Muscle of back (tissue), 11 donors: Measurements from ENCODE around the gene SLC6A19. TPM values are rescaled to one million over a fixed set of nuclear protein-coding genes. Genes with fewer than 3 reads are reported as not detected.
A peak's percentile ranks its signal among the peaks of the same experiment; 100 is the strongest.
"Not testable (repeated sequence)": the region's sequence is repeated elsewhere in the genome, so short reads cannot be mapped to it uniquely, and the experiment has no call there.

Source experiments
- DNase-seq, 3 donors: peaks; one replicate each; pipeline versions ENCODE4 v3.0.0 to v3.0.0-alpha.2; 2013
- polyA plus RNA-seq, 10 donors: library from polyadenylated mRNA; unstranded; fragments of 120-200 nt; gene quantifications; one replicate each; pipeline ENCODE4 v1.2.1, GENCODE V29; 2013; ENCODE audit not compliant: insufficient read length in 10 of 10

Gene SLC6A19
- polyA plus RNA-seq, 10 donors, result 0.03 to 0.17 (median 0.10) TPM; not detected in 6

DNA sequence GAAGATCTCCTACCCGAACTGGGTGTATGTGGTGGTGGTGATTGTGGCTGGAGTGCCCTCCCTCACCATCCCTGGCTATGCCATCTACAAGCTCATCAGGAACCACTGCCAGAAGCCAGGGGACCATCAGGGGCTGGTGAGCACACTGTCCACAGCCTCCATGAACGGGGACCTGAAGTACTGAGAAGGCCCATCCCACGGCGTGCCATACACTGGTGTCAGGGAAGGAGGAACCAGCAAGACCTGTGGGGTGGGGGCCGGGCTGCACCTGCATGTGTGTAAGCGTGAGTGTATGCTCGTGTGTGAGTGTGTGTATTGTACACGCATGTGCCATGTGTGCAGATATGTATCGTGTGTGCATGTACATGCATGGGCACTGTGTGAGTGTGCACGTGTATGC is 20.3 kb downstream of the SLC6A19 start:
- DNase-seq, result no peak

DNA sequence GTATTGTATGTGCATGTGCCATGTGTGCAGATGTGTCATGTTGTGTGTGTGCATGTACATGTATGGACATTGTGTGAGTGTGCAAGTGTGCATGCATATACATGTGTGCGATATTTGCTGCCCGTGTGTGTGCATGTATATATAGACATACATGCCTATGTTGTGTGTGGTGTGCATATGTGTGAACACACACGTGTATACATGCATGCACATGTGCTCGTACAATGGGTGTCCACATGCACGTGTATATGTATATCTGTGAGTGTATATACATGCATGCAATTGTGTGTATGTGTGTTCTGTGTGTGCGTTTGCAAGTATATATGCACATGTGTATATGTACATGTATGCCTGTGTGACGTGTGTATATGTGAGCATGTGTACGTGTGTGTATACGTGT is 20.8 kb downstream of the SLC6A19 start:
- DNase-seq, result no peak

DNA sequence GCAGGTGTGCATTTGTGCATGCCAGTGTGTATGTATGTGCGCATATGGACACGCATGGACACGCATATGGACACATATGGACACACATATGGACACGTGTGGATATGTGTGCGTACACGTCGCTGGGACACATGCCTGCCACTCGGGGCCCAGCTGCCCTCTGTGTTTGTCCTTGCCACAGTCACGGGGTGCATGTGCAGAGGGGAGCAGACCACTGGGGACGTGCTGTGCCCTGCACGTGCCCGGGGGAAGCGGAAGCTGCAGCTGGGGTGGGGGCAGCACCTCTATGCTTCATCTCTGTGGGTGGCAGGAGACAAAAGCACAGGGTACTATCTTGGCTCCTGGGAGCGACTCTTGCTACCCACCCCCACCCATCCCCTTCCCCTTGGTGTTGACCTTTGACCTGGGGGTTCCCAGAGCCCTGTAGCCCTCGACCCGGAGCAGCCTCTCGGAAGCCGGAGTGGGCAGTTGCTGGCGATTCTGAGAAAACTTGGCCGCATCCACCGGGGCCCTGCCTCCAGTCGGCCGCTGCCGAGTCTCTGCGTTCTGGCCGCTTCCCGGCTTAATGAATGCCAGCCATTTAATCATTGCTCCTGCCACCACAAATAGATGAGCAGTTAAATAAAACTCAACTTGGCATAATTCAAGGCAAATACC is 21.4 kb downstream of the SLC6A19 start:
- DNase-seq, result no peak

DNA sequence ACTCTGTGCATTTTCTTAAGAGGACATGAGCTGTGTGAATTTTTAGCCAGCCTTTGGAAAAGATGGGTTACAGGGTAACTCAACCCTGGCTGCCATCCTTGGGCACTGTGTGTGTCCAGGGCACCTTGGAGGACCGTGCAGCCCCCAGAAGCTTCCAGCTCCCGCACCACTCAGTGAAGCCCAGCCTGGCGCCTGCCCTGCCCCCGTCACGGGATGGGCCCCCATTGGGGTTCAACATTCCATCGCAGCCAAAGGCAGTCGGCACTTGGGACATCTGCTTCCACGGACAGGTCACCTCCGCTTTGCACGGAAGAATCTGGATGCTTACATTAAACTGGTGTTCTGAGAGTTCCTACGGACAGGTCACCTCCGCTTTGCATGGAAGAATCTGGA is 21.9 kb downstream of the SLC6A19 start:
- no peak for DNase-seq

DNA sequence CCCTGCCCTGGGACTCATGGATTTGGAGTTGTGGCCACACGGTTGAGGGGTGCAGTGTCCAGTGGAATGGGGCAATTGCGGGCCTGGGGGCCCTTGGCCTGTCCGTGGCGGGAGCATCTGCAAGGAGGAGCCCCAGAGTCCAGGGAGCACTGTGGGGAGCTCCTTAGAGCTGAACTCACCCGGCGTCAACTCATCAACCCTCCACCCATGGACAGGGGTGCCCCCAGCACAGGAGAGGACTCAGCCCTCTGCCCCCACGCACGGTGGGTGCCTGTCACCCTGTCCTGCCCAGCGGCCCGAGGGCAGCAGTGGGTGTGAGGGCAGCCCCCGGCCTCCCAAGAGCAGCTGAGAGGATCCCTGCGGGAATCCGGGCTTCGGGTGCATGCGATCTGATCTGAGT is 23.2 kb downstream of the SLC6A19 start:
- no peak for DNase-seq

DNA sequence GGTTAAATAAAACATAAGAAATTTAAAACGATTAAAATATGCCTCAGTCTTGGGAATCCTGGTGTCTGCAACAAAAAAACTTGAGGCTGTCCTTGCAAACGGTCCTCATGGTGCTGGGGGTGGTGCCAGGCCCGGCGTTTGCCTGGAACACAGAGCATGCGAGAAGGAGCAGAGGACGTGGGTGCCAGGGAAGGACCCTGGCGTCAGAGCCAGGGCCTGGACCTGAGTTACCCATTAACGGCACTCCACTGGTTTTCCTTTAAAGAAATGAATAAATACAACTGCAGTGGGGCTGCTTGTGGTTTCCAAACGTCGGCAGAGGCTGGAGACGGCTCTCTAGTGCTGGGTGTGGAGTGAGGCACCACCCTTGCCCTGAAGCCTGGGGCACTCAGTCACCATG is 23.7 kb downstream of the SLC6A19 start, which contains the start of gene SLC6A18:
Gene SLC6A18, plus strand, starts transcription at position 301 of the 400 bp plus-strand sequence. Its CDS starts 97 bp downstream, at position 398.
- DNase-seq, result no peak

DNA sequence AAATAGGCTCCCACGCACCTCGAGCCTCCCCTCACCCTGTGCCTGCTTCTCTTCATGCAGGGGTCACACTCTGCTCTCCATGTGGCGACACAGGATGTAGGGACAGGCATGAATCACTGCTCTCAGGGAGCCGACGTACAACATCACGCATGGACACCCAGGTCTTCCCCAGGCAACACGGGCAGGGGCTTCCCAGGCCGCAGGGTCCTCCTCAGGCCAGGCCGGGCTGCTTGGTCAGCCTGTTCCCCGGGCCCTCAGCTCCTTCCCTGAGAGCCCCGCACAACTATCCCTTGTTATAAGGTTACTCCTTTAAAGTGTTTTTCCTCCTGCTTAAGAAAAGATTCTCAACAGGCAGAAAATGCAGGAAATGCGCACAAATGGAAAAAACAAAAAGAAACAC is 24.8 kb downstream of the SLC6A19 start:
- no peak for DNase-seq

DNA sequence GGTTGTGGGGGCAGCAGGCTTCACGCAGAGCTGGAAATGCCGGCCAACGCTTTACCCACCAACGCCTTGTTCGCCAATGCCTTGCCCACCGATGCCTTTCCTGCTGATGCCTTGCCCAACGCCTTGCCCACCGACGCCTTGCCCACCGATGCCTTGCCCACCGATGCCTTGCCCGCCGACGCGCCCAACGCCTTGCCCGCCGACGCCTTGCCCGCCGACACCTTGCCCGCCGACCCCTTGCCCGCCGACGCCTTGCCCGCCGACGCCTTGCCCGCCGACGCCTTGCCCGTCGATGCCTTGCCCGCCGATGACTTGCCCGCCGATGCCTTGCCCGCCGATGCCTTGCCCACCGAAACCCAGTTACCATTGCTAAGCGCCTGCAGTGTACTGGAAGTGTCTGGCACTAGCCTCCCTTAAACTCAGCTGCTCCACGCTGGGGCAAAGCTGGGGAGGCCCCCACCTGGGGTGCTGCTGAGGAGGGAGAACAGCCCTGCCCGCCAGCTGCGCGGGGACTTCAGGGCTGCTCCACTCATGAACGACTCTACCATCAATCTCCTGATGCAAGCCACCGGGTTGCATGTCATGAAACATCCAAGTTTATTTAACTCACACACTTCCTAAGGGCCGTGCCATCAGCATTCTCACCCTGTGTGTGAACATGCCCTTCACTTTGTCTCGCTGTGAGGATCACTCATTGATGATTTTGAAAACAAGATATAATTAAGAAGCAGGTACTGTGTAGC is 25.6 kb downstream of the SLC6A19 start:
- no peak for DNase-seq

DNA sequence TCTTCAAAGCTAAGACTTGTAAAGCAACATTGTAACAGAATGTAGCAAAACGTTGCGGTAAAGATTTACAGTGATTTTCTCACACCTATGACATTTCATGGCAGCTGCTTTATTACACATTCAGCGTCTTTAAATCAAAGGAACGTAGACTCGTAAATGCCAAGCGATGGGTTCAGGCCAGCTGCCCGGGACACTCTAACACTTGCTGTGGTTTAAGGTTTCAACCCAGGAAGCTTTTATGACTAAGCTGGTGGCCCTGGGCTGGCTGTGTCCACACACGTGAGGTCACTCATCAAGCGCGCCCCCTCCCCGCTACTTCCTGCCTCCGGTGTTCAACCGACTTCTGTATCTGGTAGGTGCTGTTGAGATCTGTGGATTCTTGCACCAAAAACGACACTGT is 26.3 kb downstream of the SLC6A19 start:
- peak; percentile 23 to 50 (median 36) for DNase-seq

DNA sequence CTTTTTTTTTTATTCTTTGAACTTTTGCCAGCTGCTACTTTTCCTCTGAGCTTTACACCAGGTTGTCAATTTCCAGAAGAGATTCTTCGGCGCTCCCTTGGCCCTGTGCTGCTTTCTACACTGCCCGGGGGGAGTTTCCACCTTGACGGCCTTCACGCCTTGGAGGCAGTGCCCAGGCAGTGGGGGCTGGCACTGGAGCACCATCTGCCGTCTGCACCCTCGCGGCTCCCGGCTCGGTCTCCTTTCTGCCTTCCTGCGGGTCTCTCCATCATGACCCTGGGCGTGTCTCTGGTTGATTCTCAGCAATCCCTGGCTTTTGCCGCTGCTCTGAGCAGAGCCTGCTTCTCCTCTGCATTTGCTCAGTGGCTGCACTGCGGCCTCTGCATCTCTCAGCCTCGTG is 26.7 kb downstream of the SLC6A19 start:
- no peak for DNase-seq

DNA sequence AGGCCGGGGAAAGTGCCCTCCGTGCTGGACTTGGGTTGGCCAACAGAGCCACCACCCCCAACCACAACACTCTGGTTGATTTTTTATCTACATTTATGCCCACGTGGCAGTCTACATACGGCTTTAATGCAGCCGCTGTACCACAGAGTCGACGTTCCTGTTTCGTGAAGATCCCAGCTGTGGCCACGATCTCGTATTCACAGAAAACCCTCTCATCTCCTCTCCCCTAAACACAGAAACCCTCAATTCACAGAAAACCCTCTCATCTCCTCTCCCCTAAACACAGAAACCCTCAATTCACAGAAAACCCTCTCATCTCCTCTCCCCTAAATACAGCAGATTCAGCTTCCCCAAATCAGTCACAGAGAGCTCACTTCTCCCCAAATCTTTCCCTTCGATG is 27.6 kb downstream of the SLC6A19 start:
- DNase-seq, result not testable (repeated sequence)

DNA sequence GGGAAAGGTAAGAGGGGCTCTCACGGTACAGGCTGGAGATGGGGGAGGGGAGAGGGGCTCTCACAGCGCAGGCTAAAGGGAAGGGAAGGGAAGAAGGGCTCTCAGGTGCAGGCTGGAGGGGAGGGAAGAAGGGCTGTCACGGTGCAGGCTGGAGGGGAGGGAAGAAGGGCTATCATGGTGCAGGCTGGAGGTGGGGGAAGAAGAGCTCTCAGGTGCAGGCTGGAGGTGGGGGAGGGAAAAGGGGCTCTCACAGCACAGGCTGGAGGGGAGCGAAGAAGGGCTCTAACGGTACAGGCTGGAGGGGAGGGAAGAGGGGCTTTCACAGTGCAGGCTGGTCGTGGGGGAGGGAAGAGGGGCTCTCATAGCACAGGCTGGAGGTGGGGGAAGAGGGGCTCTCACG is 28.4 kb downstream of the SLC6A19 start:
- DNase-seq, result no peak

DNA sequence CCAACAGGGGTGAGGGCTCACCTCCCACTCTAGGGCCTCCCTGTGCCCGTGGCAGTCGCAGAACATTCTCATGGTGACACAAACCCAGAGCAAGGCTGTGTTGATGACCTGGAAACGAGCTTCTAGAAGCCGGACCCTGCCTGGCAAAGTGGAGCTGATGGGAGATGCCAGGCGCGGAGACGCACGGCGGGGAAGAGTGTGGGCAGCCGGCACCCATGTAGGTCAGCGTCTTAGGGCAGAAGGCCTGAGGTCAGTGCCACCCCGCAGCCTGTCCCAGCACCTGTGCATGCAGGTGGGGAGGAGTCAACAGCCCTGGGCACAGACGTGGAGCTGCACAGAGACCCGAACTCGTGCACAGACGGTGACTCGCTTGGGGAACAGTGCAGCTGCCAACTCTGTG is 29.2 kb downstream of the SLC6A19 start:
- DNase-seq, result no peak

DNA sequence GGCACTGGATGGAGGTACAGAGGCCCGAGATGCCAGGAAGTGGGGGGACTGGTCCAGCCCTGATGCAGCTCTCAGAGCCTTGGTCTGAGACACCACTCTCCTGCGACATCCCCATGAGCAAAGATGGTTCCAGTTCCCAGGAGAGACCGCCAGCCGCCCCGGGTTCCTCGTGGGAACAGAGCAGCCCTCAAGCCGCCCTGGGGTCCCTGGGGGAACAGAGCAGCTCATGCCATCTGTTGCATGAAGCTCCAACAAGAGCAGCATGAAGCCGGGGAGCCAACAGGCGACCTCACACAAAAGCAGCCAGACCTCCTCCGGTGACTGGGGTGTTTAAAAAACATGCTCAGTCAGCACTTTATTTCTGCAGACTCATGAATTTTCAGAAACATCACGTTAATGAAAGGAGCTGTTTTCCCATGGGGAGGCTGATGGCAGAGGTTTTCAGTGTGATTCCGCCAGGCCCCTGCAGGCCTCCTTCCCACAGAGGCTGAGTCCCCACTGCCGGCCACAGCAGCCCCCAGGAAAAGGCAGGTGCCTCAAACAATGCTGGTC is 30.0 kb downstream of the SLC6A19 start:
- no peak for DNase-seq

DNA sequence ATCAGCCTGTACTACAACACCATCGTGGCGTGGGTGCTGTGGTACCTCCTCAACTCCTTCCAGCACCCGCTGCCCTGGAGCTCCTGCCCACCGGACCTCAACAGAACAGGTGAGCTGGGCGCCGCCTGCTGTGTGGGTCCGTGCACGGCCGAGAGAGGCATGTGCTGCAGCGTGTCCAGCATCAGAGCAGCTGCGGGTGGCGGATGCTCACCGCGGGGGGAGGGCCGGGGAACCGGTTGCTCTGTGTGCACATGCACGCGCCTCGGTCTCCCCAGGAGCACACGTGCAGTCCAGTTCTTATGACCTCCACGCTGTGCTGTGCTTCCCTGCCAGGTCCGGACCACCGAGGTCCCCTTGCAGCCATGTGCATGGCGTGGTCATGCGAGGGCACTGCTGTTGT is 31.4 kb downstream of the SLC6A19 start:
- no peak for DNase-seq

DNA sequence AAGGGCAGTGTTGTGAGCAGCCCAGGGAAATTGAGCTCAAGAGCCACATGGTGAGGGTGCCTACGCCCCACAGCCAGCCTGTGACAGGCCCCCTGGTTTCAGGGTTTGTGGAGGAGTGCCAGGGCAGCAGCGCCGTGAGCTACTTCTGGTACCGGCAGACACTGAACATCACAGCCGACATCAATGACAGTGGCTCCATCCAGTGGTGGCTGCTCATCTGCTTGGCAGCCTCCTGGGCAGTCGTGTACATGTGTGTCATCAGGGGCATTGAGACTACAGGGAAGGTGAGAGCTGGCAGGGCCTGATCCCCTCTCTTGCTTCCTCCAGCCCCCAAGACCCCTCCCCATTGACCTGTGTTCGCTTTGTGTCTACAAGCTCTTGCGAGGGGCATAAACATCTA is 34.0 kb downstream of the SLC6A19 start:
- DNase-seq, result no peak

DNA sequence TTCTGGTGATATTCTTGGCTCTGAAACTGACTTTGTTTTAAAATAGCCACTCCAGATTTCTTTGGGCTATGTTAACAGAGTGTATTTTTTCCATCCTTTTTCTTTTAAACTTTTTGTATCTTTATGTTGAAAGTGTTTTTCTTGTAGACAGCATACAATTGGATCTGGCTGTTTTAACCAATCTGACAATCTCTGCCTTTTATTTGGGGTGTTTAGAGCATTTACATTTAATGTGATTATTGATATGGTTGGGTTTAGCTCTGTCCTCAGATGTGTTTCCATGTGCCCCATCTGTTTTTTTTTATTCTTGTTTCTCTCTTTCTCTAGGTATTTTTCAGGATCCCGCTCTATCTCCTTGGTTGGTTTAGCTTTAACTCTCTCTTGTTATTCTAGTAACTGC is 34.4 kb downstream of the SLC6A19 start:
- no peak for DNase-seq

DNA sequence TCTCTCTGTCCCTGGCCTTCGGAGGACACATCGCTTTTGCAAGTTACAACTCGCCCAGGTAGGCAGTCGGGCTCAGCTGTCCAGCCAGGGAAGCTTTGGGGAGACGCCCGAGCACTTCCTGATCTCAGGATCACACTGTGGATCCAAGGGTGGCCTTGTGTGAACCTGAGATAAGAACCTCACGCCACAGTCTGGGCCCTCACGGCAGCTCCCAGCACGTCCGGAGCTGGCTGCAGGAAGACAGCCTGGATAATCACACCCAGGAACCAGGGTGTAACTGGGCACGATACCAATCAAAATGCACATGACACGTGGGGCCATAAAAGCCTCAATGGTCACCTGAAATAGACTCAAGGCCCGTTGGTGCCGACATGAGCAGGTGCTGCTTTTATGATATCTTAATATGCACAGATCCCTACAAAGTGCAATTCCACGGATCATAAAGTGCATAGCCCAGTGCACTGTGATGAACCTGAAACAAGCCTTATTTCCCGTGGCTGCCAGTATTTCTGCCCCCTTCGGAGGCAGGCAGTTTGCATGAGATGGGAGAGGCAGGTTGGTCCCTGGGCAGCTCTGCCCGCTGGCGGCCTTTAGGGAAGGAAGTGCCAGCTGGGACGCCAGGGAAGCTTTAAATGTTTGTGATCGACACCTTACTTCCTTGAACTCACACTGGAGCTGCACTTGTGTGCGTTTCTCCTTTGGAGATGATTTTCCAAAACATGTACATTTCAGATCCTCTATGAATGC is 38.3 kb downstream of the SLC6A19 start:
- DNase-seq, result no peak

DNA sequence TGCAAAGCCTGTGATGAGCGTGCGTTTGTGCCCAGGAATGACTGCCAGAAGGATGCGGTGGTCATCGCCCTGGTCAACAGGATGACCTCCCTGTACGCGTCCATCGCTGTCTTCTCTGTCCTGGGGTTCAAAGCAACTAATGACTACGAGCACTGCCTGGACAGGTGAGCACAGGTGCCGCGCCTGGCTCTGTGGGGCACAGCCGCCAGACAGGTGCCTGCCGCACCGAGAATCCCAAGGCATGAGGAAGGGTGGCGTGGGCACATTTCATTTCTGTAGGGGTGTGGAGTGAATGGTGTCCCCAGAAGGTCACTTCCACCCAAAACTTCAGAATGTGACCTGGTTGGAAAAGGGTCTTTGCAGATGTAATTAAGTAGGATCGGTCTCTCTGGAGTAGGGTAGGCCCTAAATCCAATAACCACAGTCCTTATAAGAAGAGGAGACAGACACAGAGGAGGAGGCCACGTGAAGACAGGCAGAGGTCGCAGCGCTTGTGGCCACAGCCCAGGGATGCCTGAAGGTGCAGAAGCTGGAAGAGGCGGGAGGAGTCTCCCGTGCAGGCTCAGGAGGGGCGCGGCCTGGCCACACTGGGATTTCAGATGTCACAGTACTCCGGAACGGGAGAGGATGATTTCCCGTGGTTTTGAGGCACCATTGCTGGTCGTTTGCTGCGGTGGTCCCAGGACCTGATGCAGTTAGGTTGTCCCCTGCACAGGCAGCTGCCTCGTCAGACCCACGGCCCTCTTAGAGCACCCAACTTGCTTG is 39.3 kb downstream of the SLC6A19 start:
- no peak for DNase-seq

DNA sequence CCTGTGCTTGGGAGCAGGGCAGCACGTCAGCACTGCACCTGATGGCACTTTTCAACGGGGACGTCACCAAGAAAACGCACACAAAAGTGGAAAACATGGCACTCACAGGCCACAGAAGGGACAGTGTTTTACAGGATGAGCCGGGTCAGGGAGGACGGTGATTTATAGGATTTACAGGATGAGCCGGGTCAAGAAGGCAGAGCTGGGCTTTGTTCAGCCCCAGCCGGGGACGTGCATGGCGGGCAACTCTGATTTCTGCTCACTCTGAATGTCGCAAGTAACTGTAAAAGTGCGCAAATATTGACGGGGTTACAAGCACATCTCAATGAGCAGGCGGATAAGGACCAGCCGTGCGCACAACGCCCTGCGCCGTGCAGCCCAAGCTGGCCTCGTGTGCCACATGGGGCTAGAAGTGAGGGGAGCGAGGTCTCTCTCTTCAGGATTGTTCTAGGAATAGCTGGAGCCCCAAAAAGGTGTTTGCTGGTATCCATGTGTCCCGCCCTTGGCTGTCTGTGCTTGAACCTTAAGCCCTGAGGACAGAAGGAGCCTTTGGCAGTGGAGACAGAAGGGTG is 40.2 kb downstream of the SLC6A19 start:
- DNase-seq, result no peak

DNA sequence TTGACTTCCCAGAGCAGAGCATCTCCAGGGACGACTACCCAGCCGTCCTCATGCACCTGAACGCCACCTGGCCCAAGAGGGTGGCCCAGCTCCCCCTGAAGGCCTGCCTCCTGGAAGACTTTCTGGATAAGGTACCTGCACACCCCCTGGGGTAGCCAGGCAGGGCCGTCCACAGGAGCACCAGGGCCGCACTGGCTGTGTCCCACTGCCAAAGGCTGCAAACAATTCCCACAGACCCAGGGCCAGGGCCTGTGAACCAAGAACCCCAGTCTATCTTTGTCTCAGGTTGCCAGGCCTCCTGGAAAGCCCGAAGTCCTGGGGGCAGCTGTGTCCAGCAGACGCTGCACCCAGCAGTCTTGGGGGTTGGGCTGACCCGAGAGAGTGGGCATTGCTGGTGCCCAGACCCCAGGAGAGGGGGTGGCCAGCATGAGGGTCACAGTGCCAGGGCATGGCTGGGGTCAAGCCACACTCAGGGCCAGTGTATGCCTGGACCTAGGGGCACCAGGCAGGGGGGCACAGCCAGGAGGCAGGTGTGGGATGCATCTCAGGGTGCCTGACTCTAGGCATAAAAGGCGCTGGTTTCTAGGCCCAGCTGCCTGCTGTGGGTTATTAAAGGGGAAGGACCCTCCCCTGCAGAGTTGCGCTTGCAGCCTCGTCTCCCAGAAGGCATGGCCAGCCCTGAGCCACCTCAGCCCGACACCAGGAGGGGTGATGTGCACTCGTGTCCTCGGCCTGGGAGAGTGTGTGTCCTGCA is 41.5 kb downstream of the SLC6A19 start:
- DNase-seq, result no peak
